GM19452 (cell line): ENCODE measurements around the gene COL4A5.
"Not testable (repeated sequence)": the region's sequence is repeated elsewhere in the genome, so short reads cannot be mapped to it uniquely, and the experiment has no call there.

Source experiments
- ATAC-seq: cut with Tn5 transposase; IDR thresholded peaks from one replicate; pipeline ENCODE4 v1.9.1; 2021; ENCODE audit not compliant: unreplicated experiment

Gene COL4A5

DNA sequence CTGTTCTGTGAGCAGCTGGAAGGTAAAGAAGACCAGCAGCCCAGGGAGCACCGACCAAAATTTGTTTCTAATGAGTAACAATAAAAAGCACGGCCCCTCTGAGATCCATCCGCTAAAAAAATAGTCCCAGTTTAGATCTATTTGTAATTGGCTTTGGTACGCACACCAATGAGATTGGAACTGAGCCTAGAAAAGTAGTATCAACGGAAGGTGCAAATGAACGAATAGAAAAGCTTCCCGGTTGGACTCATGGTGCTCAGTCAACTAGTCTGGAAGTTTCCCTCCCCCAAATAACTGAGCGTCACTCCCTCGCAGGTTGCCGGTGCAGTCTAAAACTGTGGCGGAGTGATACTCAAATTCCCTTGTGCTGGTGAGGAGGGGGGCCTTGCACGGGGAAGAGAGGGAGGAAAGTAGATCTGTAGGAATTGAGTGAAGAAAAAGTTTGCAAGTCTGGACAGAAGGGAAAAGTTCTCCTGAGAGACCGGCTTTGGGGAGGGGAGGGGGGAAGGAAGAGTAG is at the start of gene COL4A5:
COL4A5 (plus strand) TSS at position 413 of the 517 bp plus-strand sequence. CDS start 288 bp downstream, outside the sequence.
- ATAC-seq, result no peak

DNA sequence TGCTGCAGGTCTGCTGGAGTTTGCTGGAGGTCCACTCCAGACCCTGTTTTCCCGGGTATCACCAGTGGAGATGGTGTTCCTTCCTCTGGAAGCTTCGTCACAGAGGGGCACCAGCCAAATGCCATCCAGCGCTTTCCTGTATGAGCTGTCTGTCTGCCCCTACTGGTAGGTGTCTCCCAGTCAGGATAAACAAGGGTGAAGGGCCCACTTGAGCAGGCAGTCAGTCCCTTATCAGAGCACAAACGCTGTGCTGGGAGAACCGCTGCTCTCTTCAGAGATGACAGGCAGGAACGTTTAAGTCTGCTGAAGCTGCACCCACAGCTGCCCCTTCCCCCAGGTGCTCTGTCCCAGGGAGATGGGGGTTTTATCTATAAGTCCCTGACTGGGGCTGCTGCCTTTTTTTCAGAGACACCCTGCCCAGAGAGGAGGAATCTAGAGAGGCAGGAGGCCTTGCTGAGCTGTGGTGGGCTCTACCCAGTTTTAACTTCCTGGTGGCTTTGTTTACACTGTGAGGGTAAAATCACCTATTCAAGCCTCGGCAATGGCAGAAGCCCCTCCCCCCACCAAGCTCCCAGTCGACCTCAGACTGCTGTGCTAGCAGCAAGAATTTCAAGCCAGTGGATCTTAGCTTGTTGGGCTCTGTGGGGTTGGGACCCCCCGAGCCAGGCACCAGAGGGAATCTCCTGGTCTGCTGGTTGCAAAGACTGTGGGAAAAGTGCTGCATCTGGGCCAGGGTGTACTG is 48.5 kb upstream of the COL4A5 start:
- ATAC-seq, result not testable (repeated sequence)

- no peak for ATAC-seq
Observed at GRCh38 chrX:108396188-108396891, 43.3 kb upstream of the COL4A5 start.

DNA sequence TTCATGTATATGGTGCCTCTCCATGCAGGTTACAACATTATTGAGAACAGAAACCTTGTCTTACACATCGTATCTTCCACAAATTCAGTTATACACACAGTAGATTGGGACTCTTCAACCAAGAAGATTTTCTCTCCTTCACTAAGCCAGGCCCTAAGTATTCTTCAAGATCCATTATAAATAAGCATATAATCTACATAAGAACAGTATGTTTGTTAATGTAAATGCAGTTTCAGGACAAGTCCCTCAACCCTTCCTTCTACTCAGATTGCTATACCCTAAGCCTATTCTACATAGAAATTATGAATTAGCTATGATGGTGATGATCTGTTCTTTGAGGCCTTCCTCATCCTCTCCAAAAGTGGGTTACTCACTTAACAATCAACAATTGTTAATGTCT is 42.7 kb upstream of the COL4A5 start:
- ATAC-seq, result no peak

DNA sequence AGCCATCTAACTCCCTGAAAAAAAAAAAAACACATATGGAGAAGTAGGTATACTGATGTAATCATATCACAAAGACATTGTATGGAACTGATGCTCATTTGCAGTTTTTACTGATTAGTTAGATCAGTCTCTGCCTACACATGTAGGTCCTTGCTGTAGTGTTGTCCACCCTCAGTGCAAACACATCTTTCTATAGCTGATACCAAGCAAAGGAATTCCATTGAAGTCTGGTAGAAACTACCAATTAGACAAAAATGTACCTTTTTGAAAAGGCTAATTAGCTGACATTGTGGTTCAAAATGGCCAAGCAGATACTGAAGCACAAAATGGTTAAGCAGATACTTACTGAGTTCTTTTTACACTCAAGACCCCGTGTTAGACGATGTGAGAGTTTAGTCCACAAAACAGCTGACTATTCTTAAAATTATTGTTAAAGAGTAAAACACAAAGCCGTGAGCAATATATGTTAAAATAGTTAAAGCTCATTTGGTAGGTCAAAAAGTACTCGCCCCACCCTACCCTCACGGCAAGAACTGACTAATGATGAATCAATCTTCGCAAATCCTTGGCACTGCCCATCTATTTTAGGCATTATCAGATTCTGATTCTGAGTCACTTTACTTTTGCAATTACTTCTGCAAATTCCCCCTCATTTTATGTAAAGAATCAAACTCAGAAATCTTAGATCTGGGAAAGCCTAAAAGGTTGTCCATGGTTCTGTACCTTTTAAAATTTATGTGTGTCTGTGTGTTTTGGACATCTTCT is 41.8 kb upstream of the COL4A5 start:
- ATAC-seq, result no peak

- ATAC-seq, result no peak
Observed at GRCh38 chrX:108399418-108400165, 40.0 kb upstream of the COL4A5 start.

- ATAC-seq, result no peak
Observed at GRCh38 chrX:108412783-108413182, 26.9 kb upstream of the COL4A5 start.

GRCh38 chrX:108415146-108415545 is 24.5 kb upstream of the COL4A5 start:
- ATAC-seq, result no peak

DNA sequence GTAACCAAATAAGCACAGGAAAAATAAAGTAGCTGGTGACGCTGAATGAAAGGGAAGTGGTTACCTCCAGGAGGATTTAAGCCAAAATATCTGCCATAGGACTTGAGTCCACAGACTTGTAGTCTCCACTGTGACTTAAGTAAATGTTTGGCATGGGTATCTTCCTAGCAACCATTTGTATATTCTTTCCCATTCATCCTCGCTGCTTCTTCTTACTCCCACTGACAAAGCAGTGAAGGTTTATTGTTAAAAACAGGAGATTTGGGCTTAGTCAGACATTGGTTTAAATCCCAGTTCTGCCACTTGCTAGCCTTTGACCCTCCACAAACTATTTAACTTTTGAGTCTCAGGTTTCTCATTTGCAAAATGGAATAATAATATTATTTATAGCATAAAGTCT is 23.7 kb upstream of the COL4A5 start:
- no peak for ATAC-seq

DNA sequence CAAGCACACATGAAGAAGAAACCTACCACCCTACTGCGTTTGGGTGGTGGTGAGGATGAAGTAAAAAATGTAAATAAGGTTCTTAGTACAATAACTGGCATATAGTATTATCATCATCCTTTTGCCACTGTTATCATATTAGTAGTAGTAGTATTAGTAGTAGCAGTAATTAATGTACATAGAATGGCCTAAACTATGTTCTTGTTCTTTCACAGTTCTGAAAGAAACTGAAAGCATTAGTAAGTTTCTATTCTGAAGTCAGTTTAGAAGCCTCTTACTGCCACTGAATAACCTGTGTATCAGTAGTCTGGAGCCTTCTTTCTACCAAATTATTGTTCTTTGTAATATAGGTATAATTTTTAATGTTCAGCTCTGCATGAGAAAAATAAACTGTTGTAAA is 22.4 kb upstream of the COL4A5 start:
- ATAC-seq, result no peak

- ATAC-seq, result no peak
Observed at GRCh38 chrX:108419401-108419800, 20.2 kb upstream of the COL4A5 start.

DNA sequence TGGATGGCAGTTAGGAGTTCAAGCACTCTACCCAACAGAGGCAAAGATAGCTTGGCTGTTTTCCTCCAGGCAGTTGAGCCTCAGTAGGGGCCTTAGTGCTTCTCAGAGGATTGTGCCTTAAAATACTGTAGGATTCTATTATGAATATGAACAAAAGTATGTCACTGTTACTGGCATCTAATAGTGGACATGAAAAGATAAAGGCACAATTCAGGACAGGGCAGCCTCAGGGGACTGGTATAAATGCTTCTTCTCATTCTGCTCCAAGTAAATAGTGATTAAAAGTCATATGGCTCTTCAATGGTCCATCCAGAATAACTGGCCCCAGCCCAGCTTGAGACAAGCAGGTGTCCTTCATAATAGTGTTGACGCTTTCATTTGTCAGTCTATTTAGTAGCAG is 19.2 kb upstream of the COL4A5 start:
- ATAC-seq, result no peak

- no peak for ATAC-seq
Observed at GRCh38 chrX:108426262-108426661, 13.4 kb upstream of the COL4A5 start.

DNA sequence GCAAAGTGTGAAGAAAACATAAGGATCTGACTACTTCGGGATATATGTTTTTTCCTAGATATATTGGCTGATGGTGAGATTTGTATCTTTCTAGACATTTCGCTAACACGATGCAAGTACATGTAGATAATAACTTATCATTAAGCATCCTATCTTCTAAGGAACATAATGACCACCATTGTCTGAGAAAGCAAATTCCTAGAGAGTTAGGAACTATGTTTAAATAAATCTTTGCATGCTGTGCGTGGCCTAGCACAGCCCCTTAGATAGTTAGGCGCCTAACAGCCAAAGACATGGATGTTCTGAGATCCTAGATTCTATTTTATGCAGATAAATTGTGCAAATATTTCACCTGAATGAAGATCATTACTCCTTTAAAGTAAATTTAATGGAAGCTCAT is 4.4 kb upstream of the COL4A5 start:
- ATAC-seq, result no peak

DNA sequence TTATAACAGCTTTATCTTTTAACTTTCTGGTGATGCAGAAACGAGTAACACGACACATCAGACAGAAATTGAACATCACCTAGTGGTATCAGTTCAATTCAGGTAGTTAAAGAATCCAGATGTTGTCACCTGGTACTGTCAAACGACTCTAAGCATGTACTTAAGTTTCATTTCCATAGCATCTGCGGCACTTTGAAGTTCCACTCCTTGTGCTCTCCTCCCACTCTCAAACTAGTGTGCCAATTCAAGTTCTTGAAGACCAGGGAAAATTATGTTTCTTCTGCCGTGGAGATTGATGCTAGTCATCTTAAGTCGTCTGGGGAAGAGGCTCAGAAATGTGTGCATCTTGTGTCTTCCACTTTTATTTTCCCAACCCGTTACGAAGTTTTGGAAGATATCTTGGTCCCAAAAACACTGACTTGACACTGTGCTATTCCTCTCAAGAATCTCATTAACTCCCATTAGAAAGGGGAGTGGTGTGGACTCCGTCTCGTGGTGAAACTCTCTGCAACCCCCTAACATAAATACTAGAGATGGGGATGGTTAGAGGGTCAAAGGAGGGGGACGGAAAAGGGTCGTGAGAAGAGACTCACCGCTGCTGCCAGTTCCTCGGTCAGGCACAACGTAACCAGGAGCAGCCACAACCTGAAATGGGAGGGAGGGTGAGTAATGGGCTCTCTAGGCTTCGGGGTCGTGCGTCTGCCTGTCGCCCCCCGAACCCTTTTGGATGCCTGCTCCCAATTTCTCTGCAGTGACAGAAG is 2.1 kb upstream of the COL4A5 start:
- no peak for ATAC-seq

DNA sequence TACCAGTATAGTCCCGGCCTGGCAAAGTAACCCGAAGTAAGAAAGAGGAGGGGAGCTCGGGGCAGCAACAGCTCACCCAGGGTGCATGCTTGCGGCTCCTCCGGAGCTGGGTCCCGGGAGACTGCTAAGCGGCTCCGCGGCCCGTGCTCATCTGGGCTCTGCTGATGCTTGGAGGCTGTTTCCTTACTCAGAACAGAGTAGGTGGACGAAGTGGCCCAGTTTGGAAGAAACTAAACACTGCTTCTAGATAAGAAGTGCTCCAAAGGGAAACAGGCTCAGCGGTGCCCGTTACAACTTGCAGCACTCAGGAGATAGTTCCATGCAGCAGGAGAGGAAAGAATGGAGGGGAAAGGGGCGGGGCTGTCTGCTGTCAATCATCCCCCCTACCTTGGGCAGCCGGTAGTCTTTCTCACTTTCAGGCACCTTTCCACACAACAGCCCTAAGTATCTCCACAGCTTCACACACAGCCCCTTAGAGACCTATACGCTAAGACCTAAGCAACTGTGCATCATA is 1.5 kb upstream of the COL4A5 start, which contains the start of gene COL4A6:
COL4A6 (minus strand) TSS at position 313 of the 514 bp plus-strand sequence; CDS start at position 87, 226 bp downstream.
- no peak for ATAC-seq

- no peak for ATAC-seq
Observed at GRCh38 chrX:108439961-108440696, 491 bp downstream of the COL4A5 start.

DNA sequence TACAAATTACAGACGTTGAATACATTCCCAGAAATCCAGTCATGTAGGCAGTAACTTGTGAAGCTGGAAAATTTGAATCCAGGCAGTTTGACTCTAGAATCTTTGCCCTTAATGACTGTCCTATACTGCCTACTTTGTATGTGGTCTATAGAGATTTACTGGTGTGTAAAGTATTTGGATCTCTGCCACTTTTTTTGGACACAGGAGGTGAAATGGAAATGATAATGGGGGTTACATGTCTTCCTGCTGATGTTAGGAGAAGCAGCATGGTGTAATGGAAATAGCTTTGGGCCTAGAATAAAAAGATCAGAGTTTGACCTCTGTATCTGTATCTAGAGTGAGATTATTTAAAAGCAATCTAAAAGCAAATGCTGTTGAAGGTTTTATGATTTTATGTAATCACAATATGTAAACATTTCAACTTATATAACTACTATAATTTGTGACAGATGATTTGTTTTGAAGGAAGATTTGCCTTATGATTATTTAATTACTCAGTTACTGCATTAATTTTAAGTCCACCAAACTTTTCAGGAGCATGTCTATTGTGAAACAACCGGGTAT is 3.3 kb downstream of the COL4A5 start:
- ATAC-seq, result no peak

GRCh38 chrX:108447303-108447702 is 7.7 kb downstream of the COL4A5 start:
- no peak for ATAC-seq
